A549 (cell line): ENCODE measurements around the gene PCDHGA7. TPM values are rescaled to one million over a fixed set of nuclear protein-coding genes. Genes with fewer than 3 reads are reported as not detected.

Experiments
- ATAC-seq, 2 experiments: fragments of 200-7000 bp in 1 of 2; fragments of >200 bp in 1 of 2; cut with Nextera tagmentation in 1 of 2; cut with Tn5 transposase in 1 of 2; 3 replicates each; pipeline versions ENCODE4 v1.8.0 to v1.9.1; 2018 to 2020; ENCODE audit warnings: mild to moderate bottlenecking in 1 of 2, moderate library complexity in 1 of 2
- CTCF ChIA-PET: fragments of 300-600 bp; sonication (Branson Sonifier 250); formaldehyde crosslinking; extraction: SDS; loops from one replicate; lab custom pipeline; 2021; ENCODE audit warnings: antibody characterized with exemption, inconsistent platforms; lab: Yijun Ruan, JAX
- POLR2A ChIA-PET: fragments of 350-600 bp; formaldehyde crosslinking; extraction: SDS; loops from one replicate; lab custom pipeline; 2021; ENCODE audit warnings: antibody characterized with exemption, inconsistent platforms; lab: Yijun Ruan, JAX
- DNase-seq, 2 experiments: peaks; one replicate each; pipeline versions ENCODE4 v3.0.0 to v3.0.0-alpha.2; 2011 to 2016; ENCODE audit warnings: low read depth in 1 of 2, low spot score in 1 of 2
- FAIRE-seq: peaks from 2 replicates; lab custom pipeline; 2011; peaks lifted over from hg19 to GRCh38; lab: Jason Lieb, UNC
- H3K27ac ChIP-seq, 2 experiments: fragments of >200 bp; sonication (Bioruptor Twin); formaldehyde crosslinking; 3 replicates each; pipeline ENCODE4 v1.5.1; 2016 to 2017
- H3K4me1 ChIP-seq: fragments of >200 bp; sonication (Bioruptor Twin); formaldehyde crosslinking; 3 replicates; pipeline ENCODE4 v1.6.1; 2016
- H3K4me2 ChIP-seq: fragments of >200 bp; sonication (Bioruptor Twin); formaldehyde crosslinking; 3 replicates; pipeline ENCODE4 v1.6.1; 2016
- H3K4me3 ChIP-seq: fragments of >200 bp; sonication (Bioruptor Twin); formaldehyde crosslinking; 3 replicates; pipeline ENCODE4 v1.5.1; 2016
- H3K9me3 ChIP-seq: fragments of >200 bp; sonication (Bioruptor Twin); formaldehyde crosslinking; 3 replicates; pipeline ENCODE4 v1.6.1; 2016
- ATOH8 ChIP-seq: fragments of 250-450 bp; sonication (Bioruptor Pico); IDR thresholded peaks from 2 replicates; pipeline ENCODE4 v1.5.0; 2020; ENCODE audit warnings: low read depth, mild to moderate bottlenecking, moderate library complexity
- BCL3 ChIP-seq: fragments of >200 bp; sonication (Bioruptor Twin); formaldehyde crosslinking; IDR thresholded peaks from 3 replicates; pipeline ENCODE4 v1.6.1; 2016
- CBX8 ChIP-seq: fragments of 200-600 bp; sonication (generic); IDR thresholded peaks from 2 replicates; pipeline ENCODE4 v1.6.1; 2016
- CEBPB ChIP-seq, 2 experiments: fragments of >200 bp in 1 of 2; sonication (Bioruptor Twin) in 1 of 2; formaldehyde crosslinking in 1 of 2; IDR thresholded peaks; 2 replicates each; pipeline ENCODE4 v1.6.1; 2012 to 2016
- CHD4 ChIP-seq: fragments of 200-600 bp; sonication (generic); IDR thresholded peaks from 2 replicates; pipeline ENCODE4 v1.6.1; 2016; ENCODE audit warnings: antibody characterized with exemption, mild to moderate bottlenecking, borderline replicate concordance
- EHF ChIP-seq: fragments of 250-450 bp; sonication (Bioruptor Pico); IDR thresholded peaks from 2 replicates; pipeline ENCODE4 v1.5.0; 2020; ENCODE audit warnings: mild to moderate bottlenecking
- GATA3 ChIP-seq: IDR thresholded peaks from 2 replicates; pipeline ENCODE4 v1.6.1; 2012; ENCODE audit warnings: borderline replicate concordance
- HDAC2 ChIP-seq: fragments of 200-600 bp; sonication (generic); IDR thresholded peaks from 2 replicates; pipeline ENCODE4 v1.6.1; 2016
- HEYL ChIP-seq: fragments of 250-450 bp; sonication (Bioruptor Pico); IDR thresholded peaks from 2 replicates; pipeline ENCODE4 v1.8.0; 2021; ENCODE audit warnings: mild to moderate bottlenecking, moderate library complexity
- HMGXB4 ChIP-seq: fragments of 250-450 bp; sonication (Bioruptor Pico); IDR thresholded peaks from 2 replicates; pipeline ENCODE4 v1.5.0; 2021; ENCODE audit warnings: mild to moderate bottlenecking, moderate library complexity, borderline replicate concordance
- HOXA7 ChIP-seq: fragments of 250-450 bp; sonication (Bioruptor Pico); IDR thresholded peaks from 2 replicates; pipeline ENCODE4 v1.5.0; 2020; ENCODE audit warnings: mild to moderate bottlenecking, moderate library complexity
- HOXB13 ChIP-seq: fragments of 250-450 bp; sonication (Bioruptor Pico); IDR thresholded peaks from 2 replicates; pipeline ENCODE4 v1.5.0; 2020; ENCODE audit warnings: low read depth, mild to moderate bottlenecking, moderate library complexity
- HOXB5 ChIP-seq: fragments of 250-450 bp; sonication (Bioruptor Pico); IDR thresholded peaks from 2 replicates; pipeline ENCODE4 v1.5.0; 2020; ENCODE audit warnings: mild to moderate bottlenecking, moderate library complexity
- KDM5A ChIP-seq: fragments of 200-600 bp; sonication (generic); IDR thresholded peaks from 2 replicates; pipeline ENCODE4 v1.6.1; 2016; ENCODE audit warnings: antibody characterized with exemption, mild to moderate bottlenecking
- MAFK ChIP-seq: fragments of 450-650 bp; IDR thresholded peaks from 2 replicates; pipeline ENCODE4 v1.6.1; 2014; ENCODE audit not compliant: partially characterized antibody
- MAX ChIP-seq: IDR thresholded peaks from 2 replicates; pipeline ENCODE4 v1.6.1; 2012
- MAZ ChIP-seq: fragments of 150-350 bp; IDR thresholded peaks from 2 replicates; pipeline ENCODE4 v1.6.1; 2014; ENCODE audit warnings: antibody characterized with exemption, low read depth, low read length, borderline replicate concordance
- MYC ChIP-seq: IDR thresholded peaks from 2 replicates; pipeline ENCODE4 v1.6.1; 2012; ENCODE audit warnings: mild to moderate bottlenecking, inconsistent platforms, low read length, improper control_type of control experiment, borderline replicate concordance
- NFE2L2 ChIP-seq: fragments of 150-350 bp; conservative IDR thresholded peaks from 2 replicates; pipeline ENCODE4 v1.6.1; 2014; ENCODE audit warnings: low read length
- NR3C1 ChIP-seq: fragments of >200 bp; sonication (Bioruptor Twin); formaldehyde crosslinking; IDR thresholded peaks from 3 replicates; pipeline ENCODE4 v1.6.1; 2017
- PBX3 ChIP-seq: IDR thresholded peaks from 2 replicates; pipeline ENCODE4 v1.6.1; 2012
- PHF8 ChIP-seq: fragments of 200-600 bp; sonication (generic); IDR thresholded peaks from 2 replicates; pipeline ENCODE4 v1.6.1; 2016; ENCODE audit warnings: low read depth, mild to moderate bottlenecking, antibody characterized with exemption, moderate library complexity, borderline replicate concordance
- POLR2AphosphoS2 ChIP-seq: conservative IDR thresholded peaks from 2 replicates; pipeline ENCODE4 v1.6.1; 2012; ENCODE audit warnings: low read length, improper control_type of control experiment, inconsistent platforms
- RAD21 ChIP-seq, 2 experiments: fragments of >200 bp in 1 of 2; sonication (Bioruptor Twin) in 1 of 2; formaldehyde crosslinking in 1 of 2; IDR thresholded peaks in 1 of 2; conservative IDR thresholded peaks in 1 of 2; 2 replicates in 1 of 2; 3 replicates in 1 of 2; pipeline ENCODE4 v1.6.1; 2012 to 2018; ENCODE audit warnings: inconsistent platforms in 1 of 2
- RCOR1 ChIP-seq: fragments of 150-350 bp; IDR thresholded peaks from 2 replicates; pipeline ENCODE4 v1.6.1; 2014; ENCODE audit warnings: antibody characterized with exemption, low read length, low read depth
- TFCP2L1 ChIP-seq: fragments of 250-450 bp; sonication (Bioruptor Pico); IDR thresholded peaks from 2 replicates; pipeline ENCODE4 v1.5.0; 2021; ENCODE audit warnings: mild to moderate bottlenecking
- USF2 ChIP-seq: fragments of 450-650 bp; IDR thresholded peaks from 2 replicates; pipeline ENCODE4 v1.6.1; 2014; ENCODE audit warnings: antibody characterized with exemption
- ZFP36 ChIP-seq: fragments of 450-650 bp; IDR thresholded peaks from 2 replicates; pipeline ENCODE4 v1.6.1; 2014; ENCODE audit warnings: borderline replicate concordance; ENCODE audit not compliant: partially characterized antibody
- ZNF302 ChIP-seq: fragments of 250-450 bp; sonication (Bioruptor Pico); IDR thresholded peaks from 2 replicates; pipeline ENCODE4 v1.9.0; 2021; ENCODE audit warnings: inconsistent platforms, mild to moderate bottlenecking, moderate library complexity
- ZSCAN20 ChIP-seq: fragments of 250-450 bp; sonication (Bioruptor Pico); IDR thresholded peaks from 2 replicates; pipeline ENCODE4 v1.8.0; 2022; ENCODE audit warnings: mild to moderate bottlenecking, moderate library complexity
- WGBS: methylation state at CpG from one replicate; pipeline ENCODE4 v1.1.6; 2017; ENCODE audit errors: missing lambda C conversion rate; 5-methylcytosine and 5-hydroxymethylcytosine counted together
- polyA plus RNA-seq, 4 experiments: library from polyadenylated mRNA; depleted of rRNA in 3 of 4; stranded (reverse); fragments of >200 nt; fragmentation: RNase III in 1 of 4; extraction: RNeasy Plus Mini Kit Qiagen cat#74134 plus additional on column Dnase treatment in 1 of 4; gene quantifications; 2 replicates in 3 of 4; 3 replicates in 1 of 4; pipeline ENCODE4 v1.2.3, GENCODE V29; 2011 to 2017

The PCDHGA7 gene
- polyA plus RNA-seq, 2 of the 4 experiments (the other 2 are of a cell fraction), result 0.76 to 1.1 TPM

- ATAC-seq (no peak), FAIRE-seq (no peak), DNase-seq (no peak)
- no peak for TF ChIP-seq HOXA7 (CRISPR knock-in tag)
- no peak for TF ChIP-seq ATOH8 (CRISPR knock-in tag)
- TF ChIP-seq ZNF302, result no peak
- no peak for TF ChIP-seq POLR2AphosphoS2
- TF ChIP-seq PHF8, result no peak
- no peak for TF ChIP-seq BCL3
- no peak for TF ChIP-seq HOXB5 (CRISPR knock-in tag)
- no peak for TF ChIP-seq CHD4
- TF ChIP-seq HMGXB4 (CRISPR knock-in tag), result no peak
- TF ChIP-seq KDM5A, result no peak
- no peak for TF ChIP-seq MAFK
- TF ChIP-seq MYC, result no peak
- TF ChIP-seq TFCP2L1, result no peak
- no peak overlapping the region for H3K4me3 ChIP-seq
- ChIA-PET POLR2A (no interaction called here), CTCF (interaction anchor here (1.0 to 3.5 kb wide), 9 partner anchors 14 to 165 kb away, joined by 3 to 28 read pairs (median 7); partner anchors contain the start of genes PCDHGA1, PCDHGA10, PCDHGA7 and TAF7)
- H3K4me2 ChIP-seq, result no peak overlapping the region
- 78% methylated on average over 15 of the region's 15 CpGs for WGBS
- H3K27ac ChIP-seq, result no peak overlapping the region
- H3K9me3 ChIP-seq, result peaks cover 68% of the 10 kb centered on the region
- H3K4me1 ChIP-seq, result no peaks in the 10 kb centered on the region
These were observed 16.1 kb downstream of the PCDHGA7 start for GRCh38 chr5:141398608-141399007.

GRCh38 chr5:141399555-141400258, 17.2 kb downstream of the PCDHGA7 start:
- H3K4me1 ChIP-seq, result no peaks in the 10 kb centered on the region
- ChIA-PET POLR2A (no interaction called here), CTCF (interaction anchor here (1.0 to 1.9 kb wide), 2 partner anchors 17 to 125 kb away, joined by 3 to 7 read pairs; partner anchors contain the start of gene PCDHGA7)
- peaks cover 68% of the 10 kb centered on the region for H3K9me3 ChIP-seq
- no peak overlapping the region for H3K27ac ChIP-seq
- no peak for ATAC-seq
- no peak for TF ChIP-seq GATA3
- TF ChIP-seq NR3C1, result no peak
- TF ChIP-seq CEBPB (IDR thresholded peaks at IDR 0.05), result no peak
- TF ChIP-seq HDAC2, result no peak
- TF ChIP-seq USF2, result no peak
- no peak for TF ChIP-seq BCL3
- no peak for TF ChIP-seq RAD21 (conservative IDR thresholded peaks at IDR 0.05 in 1 of 2, IDR thresholded peaks at IDR 0.05 in 1 of 2)
- no peak for TF ChIP-seq ZSCAN20
- no peak for TF ChIP-seq RCOR1
- TF ChIP-seq HOXB13 (CRISPR knock-in tag), result no peak
- no peak for TF ChIP-seq PHF8
- no peak for TF ChIP-seq MAZ
- no peak for TF ChIP-seq ZFP36
- no peak for TF ChIP-seq EHF
- TF ChIP-seq HOXB5 (CRISPR knock-in tag), result no peak
- no peak for TF ChIP-seq NFE2L2
- TF ChIP-seq CBX8, result no peak
- no peak for TF ChIP-seq PBX3
- TF ChIP-seq MAX, result no peak
- TF ChIP-seq HEYL (CRISPR knock-in tag), result no peak
- DNase-seq, result no peak
- no peak for FAIRE-seq
- H3K4me2 ChIP-seq, result no peak overlapping the region
- WGBS, result 92% methylated on average over 36 of the region's 61 CpGs
- H3K4me3 ChIP-seq, result no peak overlapping the region
